Mesenchymal stem cell (in vitro differentiated cells and primary cell): ENCODE measurements around the gene ZPR1.

ENCODE experiments used
- DNase-seq: peaks from one replicate; pipeline ENCODE4 v3.0.0-alpha.2; 2013
- H2AFZ ChIP-seq: one replicate; pipeline ENCODE4 v1.6.1; 2013; ENCODE audit warnings: low read depth, mild to moderate bottlenecking, control low read depth, inconsistent platforms, low read length, moderate library complexity
- H2AK5ac ChIP-seq: 2 replicates; pipeline ENCODE4 v1.6.1; 2013; ENCODE audit warnings: low read length, moderate library complexity, mild to moderate bottlenecking, inconsistent platforms; ENCODE audit not compliant: severe bottlenecking
- H2BK120ac ChIP-seq: one replicate; pipeline ENCODE4 v1.6.1; 2013; ENCODE audit warnings: low read depth, mild to moderate bottlenecking, inconsistent platforms, low read length, moderate library complexity
- H2BK12ac ChIP-seq, 2 experiments: one replicate each; pipeline ENCODE4 v1.6.1; 2013; ENCODE audit warnings: inconsistent platforms in 2 of 2, low read length in 2 of 2, mild to moderate bottlenecking in 2 of 2, moderate library complexity in 2 of 2, control low read depth in 1 of 2
- H2BK15ac ChIP-seq: one replicate; pipeline ENCODE4 v1.6.1; 2013; ENCODE audit warnings: mild to moderate bottlenecking, low read depth, inconsistent platforms; ENCODE audit not compliant: poor library complexity, severe bottlenecking
- H2BK5ac ChIP-seq: 2 replicates; pipeline ENCODE4 v1.6.1; 2013; ENCODE audit warnings: low read depth, mild to moderate bottlenecking, low read length, control low read depth, inconsistent platforms; ENCODE audit not compliant: poor library complexity, severe bottlenecking
- H3K14ac ChIP-seq, 2 experiments: one replicate each; pipeline ENCODE4 v1.6.1; 2013; ENCODE audit warnings: inconsistent platforms in 2 of 2, low read length in 2 of 2, control low read depth in 1 of 2, mild to moderate bottlenecking in 1 of 2, moderate library complexity in 1 of 2
- H3K18ac ChIP-seq, 2 experiments: one replicate each; pipeline ENCODE4 v1.6.1; 2013; ENCODE audit warnings: inconsistent platforms in 2 of 2, low read length in 2 of 2, control low read depth in 1 of 2, low read depth in 1 of 2, mild to moderate bottlenecking in 1 of 2
- H3K23ac ChIP-seq, 2 experiments: one replicate each; pipeline ENCODE4 v1.6.1; 2013; ENCODE audit warnings: inconsistent platforms in 2 of 2, low read length in 2 of 2, mild to moderate bottlenecking in 2 of 2, moderate library complexity in 2 of 2, control low read depth in 1 of 2
- H3K27ac ChIP-seq: 2 replicates; pipeline ENCODE4 v1.5.1; 2013; ENCODE audit warnings: mild to moderate bottlenecking, moderate library complexity, low read length, control low read depth, inconsistent platforms; ENCODE audit not compliant: poor library complexity, severe bottlenecking
- H3K27me3 ChIP-seq, 2 experiments: 2 replicates each; pipeline versions ENCODE4 v1.6.1 to v1.7.0; 2013; ENCODE audit warnings: low read length in 2 of 2, mild to moderate bottlenecking in 2 of 2, moderate library complexity in 2 of 2, control low read depth in 1 of 2, inconsistent platforms in 1 of 2; ENCODE audit not compliant: control insufficient read depth in 1 of 2, insufficient read depth in 1 of 2
- H3K36me3 ChIP-seq, 2 experiments: 2 replicates each; pipeline versions ENCODE4 v1.6.1 to v1.7.0; 2013; ENCODE audit warnings: low read length in 2 of 2, control low read depth in 1 of 2, inconsistent platforms in 1 of 2, low read depth in 1 of 2, mild to moderate bottlenecking in 1 of 2; ENCODE audit not compliant: insufficient read depth in 2 of 2, control insufficient read depth in 1 of 2
- H3K4ac ChIP-seq, 2 experiments: one replicate each; pipeline ENCODE4 v1.6.1; 2013; ENCODE audit warnings: inconsistent platforms in 2 of 2, low read length in 2 of 2, mild to moderate bottlenecking in 2 of 2, moderate library complexity in 2 of 2, control low read depth in 1 of 2, low read depth in 1 of 2
- H3K4me1 ChIP-seq: 2 replicates; pipeline ENCODE4 v1.6.1; 2013; ENCODE audit warnings: low read depth, low read length, control low read depth; ENCODE audit not compliant: control insufficient read depth, insufficient read depth
- H3K4me2 ChIP-seq: 2 replicates; pipeline ENCODE4 v1.6.1; 2013; ENCODE audit warnings: low read length, mild to moderate bottlenecking, inconsistent platforms; ENCODE audit not compliant: poor library complexity, severe bottlenecking
- H3K4me3 ChIP-seq, 2 experiments: 2 replicates each; pipeline versions ENCODE4 v1.5.1 to v1.7.0; 2013; ENCODE audit warnings: low read length in 2 of 2, mild to moderate bottlenecking in 2 of 2, control low read depth in 1 of 2, low read depth in 1 of 2; ENCODE audit not compliant: insufficient read depth in 1 of 2
- H3K79me1 ChIP-seq: replicated peaks from 2 replicates; pipeline ENCODE4 v1.6.1; 2013; ENCODE audit warnings: mild to moderate bottlenecking, control low read depth, low read length, inconsistent platforms; ENCODE audit not compliant: poor library complexity, severe bottlenecking
- H3K9ac ChIP-seq: 2 replicates; pipeline ENCODE4 v1.7.0; 2013; ENCODE audit warnings: mild to moderate bottlenecking, low read length, moderate library complexity
- H3K9me3 ChIP-seq: 2 replicates; pipeline ENCODE4 v1.7.0; 2013; ENCODE audit warnings: mild to moderate bottlenecking, low read length; ENCODE audit not compliant: control insufficient read depth
- H4K8ac ChIP-seq: one replicate; pipeline ENCODE4 v1.6.1; 2013; ENCODE audit warnings: inconsistent platforms, mild to moderate bottlenecking, low read length, moderate library complexity
- H4K91ac ChIP-seq: one replicate; pipeline ENCODE4 v1.6.1; 2013; ENCODE audit warnings: mild to moderate bottlenecking, low read length, inconsistent platforms
- WGBS: methylation state at CpG from one replicate; pipeline ENCODE4 v1.1.7; 2013; ENCODE audit warnings: mixed read lengths; 5-methylcytosine and 5-hydroxymethylcytosine counted together

The ZPR1 gene

DNA sequence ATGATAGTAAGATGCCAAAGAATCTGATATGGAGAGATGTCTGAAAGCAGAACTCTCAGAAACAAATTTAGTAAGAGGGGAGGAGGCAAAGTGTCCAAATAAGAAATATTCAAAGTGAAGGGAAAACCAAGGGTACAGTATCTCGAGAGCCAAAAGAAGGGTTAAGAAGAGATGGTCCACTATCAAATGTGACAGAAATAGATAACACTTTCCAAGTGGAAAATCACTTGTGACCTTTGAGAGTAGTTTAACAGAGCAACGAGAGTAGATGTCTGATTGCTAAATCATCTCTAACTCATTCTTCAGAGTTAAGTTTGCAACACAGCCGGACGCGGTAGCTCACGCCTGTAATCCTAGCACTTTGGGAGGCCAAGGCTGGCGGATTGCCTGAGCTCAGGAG is 10.8 kb downstream of the ZPR1 start:
- Histone ChIP-seq H3K36me3 (peaks cover 28 to 58% of the 10 kb centered on the region in 2 experiments), H2BK15ac (no peak overlapping the region), H3K4me1 (peaks cover 2% of the 10 kb centered on the region), H2AK5ac (no peak overlapping the region), H3K9ac (no peak overlapping the region), H3K27me3 (no peaks in the 10 kb centered on the region), H3K18ac (no peak overlapping the region), H3K27ac (no peak overlapping the region), H3K14ac (no peak overlapping the region), H2AFZ (no peak overlapping the region), H2BK5ac (no peak overlapping the region), H3K4me3 (no peak overlapping the region), H3K79me1 (peaks cover 12% of the 10 kb centered on the region), H2BK120ac (no peak overlapping the region), H2BK12ac (no peak overlapping the region), H3K9me3 (no peaks in the 10 kb centered on the region), H3K4me2 (no peak overlapping the region), H4K91ac (no peak overlapping the region), H3K23ac (no peak overlapping the region), H4K8ac (no peak overlapping the region), H3K4ac (no peak overlapping the region)
- no peak for DNase-seq
- 98% methylated on average over 7 of the region's 7 CpGs for WGBS

DNA sequence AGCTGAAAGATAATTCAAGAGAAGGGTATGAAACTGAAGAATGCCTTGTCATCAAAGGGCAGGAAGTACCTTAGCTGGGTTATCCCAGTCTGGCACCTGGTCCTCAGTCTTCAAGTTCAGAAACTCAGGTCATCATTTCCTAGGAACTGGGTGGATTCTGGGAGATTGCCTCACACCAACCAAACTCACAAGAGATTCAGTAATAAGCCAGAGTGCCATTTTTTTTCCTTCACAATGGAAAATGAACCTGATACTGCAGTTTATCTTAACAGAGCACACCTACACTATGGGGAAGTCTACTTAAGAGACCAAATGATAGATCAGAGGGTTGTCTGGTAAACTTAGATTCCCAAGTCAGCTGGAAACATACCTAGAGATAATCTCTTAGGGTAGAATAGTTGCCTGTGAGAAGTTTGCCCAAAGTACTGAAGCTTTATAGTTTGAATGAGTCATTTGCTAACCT is 11.3 kb downstream of the ZPR1 start:
- Histone ChIP-seq H3K9me3 (no peaks in the 10 kb centered on the region), H3K79me1 (peaks cover 13% of the 10 kb centered on the region), H3K14ac (no peak overlapping the region), H3K23ac (no peak overlapping the region), H2AK5ac (no peak overlapping the region), H3K4me1 (peaks cover 4% of the 10 kb centered on the region), H2BK120ac (no peak overlapping the region), H2BK12ac (no peak overlapping the region), H3K4ac (no peak overlapping the region), H3K27ac (no peak overlapping the region), H2BK15ac (no peak overlapping the region), H3K27me3 (no peaks in the 10 kb centered on the region), H3K4me3 (no peak overlapping the region), H3K36me3 (peaks cover 23 to 56% of the 10 kb centered on the region in 2 experiments), H2BK5ac (no peak overlapping the region), H3K9ac (no peak overlapping the region), H4K91ac (no peak overlapping the region), H4K8ac (no peak overlapping the region), H3K4me2 (no peak overlapping the region), H3K18ac (no peak overlapping the region), H2AFZ (no peak overlapping the region)
- DNase-seq: no peak

DNA sequence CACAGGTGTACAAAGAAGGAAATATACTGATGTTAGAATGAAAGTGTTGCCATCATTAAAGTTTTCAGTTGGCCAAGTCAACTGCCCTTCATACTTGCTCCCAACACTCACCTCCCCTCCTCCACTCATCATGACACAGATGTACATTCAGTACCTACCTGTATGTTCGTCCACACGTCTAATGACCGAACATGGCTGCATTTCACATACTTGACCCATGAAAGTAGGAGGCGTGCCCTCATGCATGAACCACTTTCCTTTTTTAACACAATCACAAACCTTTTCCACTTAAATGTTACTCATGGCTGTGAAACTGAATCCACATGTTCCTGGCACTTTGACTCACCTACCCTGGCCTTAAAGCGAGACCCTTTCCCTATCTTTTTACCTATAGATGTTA is 11.8 kb downstream of the ZPR1 start:
- H3K36me3 ChIP-seq: peaks cover 23 to 50% of the 10 kb centered on the region in 2 experiments
- H3K27me3 ChIP-seq: no peaks in the 10 kb centered on the region
- H3K23ac ChIP-seq: no peak overlapping the region
- H2BK15ac ChIP-seq: no peak overlapping the region
- no peak overlapping the region for H3K14ac ChIP-seq
- no peak overlapping the region for H2BK5ac ChIP-seq
- no peak overlapping the region for H2BK120ac ChIP-seq
- H3K27ac ChIP-seq: no peak overlapping the region
- no peaks in the 10 kb centered on the region for H3K9me3 ChIP-seq
- H3K4me1 ChIP-seq: peaks cover 6% of the 10 kb centered on the region
- H2BK12ac ChIP-seq: no peak overlapping the region
- H4K8ac ChIP-seq: no peak overlapping the region
- DNase-seq: no peak
- H3K9ac ChIP-seq: no peak overlapping the region
- H2AFZ ChIP-seq: no peak overlapping the region
- no peak overlapping the region for H2AK5ac ChIP-seq
- peaks cover 15% of the 10 kb centered on the region for H3K79me1 ChIP-seq
- H4K91ac ChIP-seq: no peak overlapping the region
- H3K18ac ChIP-seq: no peak overlapping the region
- 98% methylated on average over 4 of the region's 5 CpGs for WGBS
- H3K4ac ChIP-seq: no peak overlapping the region
- H3K4me2 ChIP-seq: no peak overlapping the region
- no peak overlapping the region for H3K4me3 ChIP-seq

- H3K9me3 ChIP-seq: no peaks in the 10 kb centered on the region
- no peak overlapping the region for H3K27ac ChIP-seq
- H2BK120ac ChIP-seq: no peak overlapping the region
- H3K4me3 ChIP-seq: no peak overlapping the region
- peaks cover 15% of the 10 kb centered on the region for H3K79me1 ChIP-seq
- H2AK5ac ChIP-seq: no peak overlapping the region
- H3K9ac ChIP-seq: peak overlapping the region; percentile 53
- peak overlapping the region in 1 of 2 experiments; percentile 49 for H2BK12ac ChIP-seq
- no peak overlapping the region for H3K4me2 ChIP-seq
- no peaks in the 10 kb centered on the region for H3K27me3 ChIP-seq
- H3K4ac ChIP-seq: no peak overlapping the region
- H2BK15ac ChIP-seq: no peak overlapping the region
- no peak overlapping the region for H4K91ac ChIP-seq
- no peak overlapping the region for H3K23ac ChIP-seq
- no peak overlapping the region for H4K8ac ChIP-seq
- H2AFZ ChIP-seq: no peak overlapping the region
- WGBS: 89% methylated on average over 5 of the region's 5 CpGs
- H3K36me3 ChIP-seq: peaks cover 18 to 39% of the 10 kb centered on the region in 2 experiments
- no peak for DNase-seq
- H3K14ac ChIP-seq: no peak overlapping the region
- peaks cover 6% of the 10 kb centered on the region for H3K4me1 ChIP-seq
- no peak overlapping the region for H2BK5ac ChIP-seq
- H3K18ac ChIP-seq: no peak overlapping the region
These were observed 13.2 kb downstream of the ZPR1 start for GRCh38 chr11:116774661-116775060.
